MM.1S (cell line): ENCODE data around the gene MRM1.

ENCODE experiments used
- EZH2 ChIP-seq: fragments of 300-600 bp; sonication (generic); optimal IDR thresholded peaks from 2 replicates; pipeline ENCODE3; 2017; ENCODE audit warnings: low read depth, mild to moderate bottlenecking, antibody characterized with exemption, low read length, mixed read lengths
- EZH2phosphoT487 ChIP-seq: fragments of 300-600 bp; sonication (generic); IDR thresholded peaks from 2 replicates; pipeline ENCODE4 v1.6.1; 2018; ENCODE audit warnings: antibody characterized with exemption, low read length
- TF ChIP-seq, protein P1 (sequence below): fragments of 300-600 bp; sonication (generic); IDR thresholded peaks from 2 replicates; pipeline ENCODE4 v1.5.1; 2016; ENCODE audit warnings: antibody characterized with exemption, low read length, mixed read lengths

DNA sequence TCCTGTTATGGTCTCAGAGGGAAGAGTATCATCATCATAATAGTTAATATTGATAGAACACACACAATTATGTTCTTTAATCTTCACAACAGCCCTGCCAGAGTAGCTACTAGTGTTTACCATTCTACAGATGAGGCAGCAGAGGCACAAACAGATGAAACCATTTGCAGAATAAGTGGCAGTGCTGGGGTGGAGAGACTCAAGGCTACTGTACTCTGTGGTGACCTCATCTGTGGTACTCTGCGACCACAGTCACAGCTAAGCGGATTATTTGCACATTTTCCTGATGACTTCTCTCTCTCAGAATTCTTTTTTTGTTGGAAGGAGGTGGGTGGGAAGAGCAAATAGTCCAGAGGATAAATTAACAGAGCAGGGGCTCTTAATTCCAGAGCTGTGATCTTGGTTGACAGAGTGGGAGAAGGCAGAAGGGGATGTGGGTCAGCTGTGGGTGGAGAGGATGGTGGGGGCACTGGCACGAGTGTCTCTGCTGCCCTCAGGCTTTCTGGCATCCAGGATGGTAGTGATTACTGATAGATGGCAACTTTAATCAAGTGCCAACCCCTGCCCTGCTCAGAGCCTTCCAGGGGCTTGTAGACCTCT lies 41.8 kb downstream of the MRM1 start:
- TF ChIP-seq EZH2 (no peak), EZH2phosphoT487 (no peak)
- TF ChIP-seq, protein P1, sequence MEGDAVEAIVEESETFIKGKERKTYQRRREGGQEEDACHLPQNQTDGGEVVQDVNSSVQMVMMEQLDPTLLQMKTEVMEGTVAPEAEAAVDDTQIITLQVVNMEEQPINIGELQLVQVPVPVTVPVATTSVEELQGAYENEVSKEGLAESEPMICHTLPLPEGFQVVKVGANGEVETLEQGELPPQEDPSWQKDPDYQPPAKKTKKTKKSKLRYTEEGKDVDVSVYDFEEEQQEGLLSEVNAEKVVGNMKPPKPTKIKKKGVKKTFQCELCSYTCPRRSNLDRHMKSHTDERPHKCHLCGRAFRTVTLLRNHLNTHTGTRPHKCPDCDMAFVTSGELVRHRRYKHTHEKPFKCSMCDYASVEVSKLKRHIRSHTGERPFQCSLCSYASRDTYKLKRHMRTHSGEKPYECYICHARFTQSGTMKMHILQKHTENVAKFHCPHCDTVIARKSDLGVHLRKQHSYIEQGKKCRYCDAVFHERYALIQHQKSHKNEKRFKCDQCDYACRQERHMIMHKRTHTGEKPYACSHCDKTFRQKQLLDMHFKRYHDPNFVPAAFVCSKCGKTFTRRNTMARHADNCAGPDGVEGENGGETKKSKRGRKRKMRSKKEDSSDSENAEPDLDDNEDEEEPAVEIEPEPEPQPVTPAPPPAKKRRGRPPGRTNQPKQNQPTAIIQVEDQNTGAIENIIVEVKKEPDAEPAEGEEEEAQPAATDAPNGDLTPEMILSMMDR = no peak
